H9 (cell line): ENCODE data around the gene SLC6A18. TPM values are rescaled to one million over a fixed set of nuclear protein-coding genes. Genes with fewer than 3 reads are reported as not detected.

Source experiments
- DNase-seq: peaks from one replicate; pipeline ENCODE4 v3.0.0-alpha.2; 2017
- H2AFZ ChIP-seq: one replicate; pipeline ENCODE4 v1.6.1; 2013; ENCODE audit warnings: mild to moderate bottlenecking, low read length, control low read depth, moderate library complexity
- H2AK5ac ChIP-seq: 2 replicates; pipeline ENCODE4 v1.6.1; 2013; ENCODE audit warnings: low read length, control low read depth, mixed read lengths; ENCODE audit not compliant: insufficient read length
- H2BK120ac ChIP-seq: one replicate; pipeline ENCODE4 v1.6.1; 2013; ENCODE audit warnings: low read depth, mild to moderate bottlenecking, low read length, control low read depth, inconsistent platforms; ENCODE audit not compliant: poor library complexity, severe bottlenecking
- H2BK12ac ChIP-seq: 2 replicates; pipeline ENCODE4 v1.6.1; 2013; ENCODE audit warnings: low read length, control low read depth, mixed read lengths, low read depth; ENCODE audit not compliant: insufficient read length
- H2BK15ac ChIP-seq: 2 replicates; pipeline ENCODE4 v1.6.1; 2013; ENCODE audit warnings: low read depth, low read length, control low read depth
- H2BK20ac ChIP-seq: one replicate; pipeline ENCODE4 v1.6.1; 2013; ENCODE audit warnings: low read depth, mild to moderate bottlenecking, low read length, control low read depth, inconsistent platforms; ENCODE audit not compliant: poor library complexity, severe bottlenecking
- H2BK5ac ChIP-seq: 2 replicates; pipeline ENCODE4 v1.6.1; 2013; ENCODE audit warnings: low read length, control low read depth, mixed read lengths; ENCODE audit not compliant: insufficient read length
- H3K14ac ChIP-seq: 2 replicates; pipeline ENCODE4 v1.6.1; 2013; ENCODE audit warnings: low read length, control low read depth; ENCODE audit not compliant: insufficient read depth
- H3K18ac ChIP-seq: 2 replicates; pipeline ENCODE4 v1.6.1; 2013; ENCODE audit warnings: low read depth, mild to moderate bottlenecking, mixed read lengths, low read length, control low read depth; ENCODE audit not compliant: insufficient read length
- H3K23ac ChIP-seq: 2 replicates; pipeline ENCODE4 v1.6.1; 2013; ENCODE audit warnings: low read length, control low read depth, mixed read lengths, low read depth; ENCODE audit not compliant: insufficient read length
- H3K23me2 ChIP-seq: 2 replicates; pipeline ENCODE4 v1.6.1; 2013; ENCODE audit warnings: low read depth, mild to moderate bottlenecking, mixed read lengths, low read length, control low read depth; ENCODE audit not compliant: insufficient read length, poor library complexity, severe bottlenecking
- H3K27ac ChIP-seq: 2 replicates; pipeline ENCODE4 v1.5.1; 2013; ENCODE audit warnings: low read length, control low read depth, mixed read lengths, low read depth; ENCODE audit not compliant: insufficient read length
- H3K27me3 ChIP-seq: 2 replicates; pipeline ENCODE4 v1.6.1; 2013; ENCODE audit warnings: low read length, control low read depth, inconsistent platforms; ENCODE audit not compliant: insufficient read depth
- H3K4ac ChIP-seq: 2 replicates; pipeline ENCODE4 v1.6.1; 2013; ENCODE audit warnings: low read depth, mild to moderate bottlenecking, control low read depth, inconsistent platforms, low read length, moderate library complexity
- H3K4me1 ChIP-seq: 2 replicates; pipeline ENCODE4 v1.6.1; 2013; ENCODE audit warnings: low read length, control low read depth, inconsistent platforms; ENCODE audit not compliant: insufficient read depth
- H3K4me2 ChIP-seq: 2 replicates; pipeline ENCODE4 v1.6.1; 2013; ENCODE audit warnings: low read length, control low read depth, mixed read lengths; ENCODE audit not compliant: insufficient read length, insufficient read depth
- H3K56ac ChIP-seq: 2 replicates; pipeline ENCODE4 v1.6.1; 2013; ENCODE audit warnings: low read depth, mild to moderate bottlenecking, mixed read lengths, low read length, control low read depth; ENCODE audit not compliant: insufficient read length
- H3K79me1 ChIP-seq: 2 replicates; pipeline ENCODE4 v1.6.1; 2013; ENCODE audit warnings: low read depth, mild to moderate bottlenecking, moderate library complexity, low read length, control low read depth, inconsistent platforms; ENCODE audit not compliant: insufficient read depth, poor library complexity, severe bottlenecking
- H3K79me2 ChIP-seq: 2 replicates; pipeline ENCODE4 v1.6.1; 2013; ENCODE audit warnings: low read length, control low read depth, inconsistent platforms; ENCODE audit not compliant: insufficient read depth
- H3K9ac ChIP-seq: 2 replicates; pipeline ENCODE4 v1.6.1; 2013; ENCODE audit warnings: low read length, control low read depth, mixed read lengths; ENCODE audit not compliant: insufficient read length; ENCODE audit errors: extremely low read depth
- H3K9me3 ChIP-seq: one replicate; pipeline ENCODE4 v1.6.1; 2013; ENCODE audit warnings: low read depth, low read length, inconsistent platforms; ENCODE audit not compliant: control insufficient read depth
- H3T11ph ChIP-seq: one replicate; pipeline ENCODE4 v1.6.1; 2013; ENCODE audit warnings: mild to moderate bottlenecking, low read length, control low read depth, inconsistent platforms
- H4K20me1 ChIP-seq: one replicate; pipeline ENCODE4 v1.6.1; 2013; ENCODE audit not compliant: control insufficient read depth, insufficient read length, insufficient read depth
- H4K5ac ChIP-seq: 2 replicates; pipeline ENCODE4 v1.6.1; 2013; ENCODE audit warnings: low read depth, mild to moderate bottlenecking, mixed read lengths, low read length, control low read depth; ENCODE audit not compliant: insufficient read length
- H4K8ac ChIP-seq: replicated peaks from 2 replicates; pipeline ENCODE4 v1.6.1; 2013; ENCODE audit warnings: low read length, control low read depth, mixed read lengths, low read depth; ENCODE audit not compliant: insufficient read length
- H4K91ac ChIP-seq: 2 replicates; pipeline ENCODE4 v1.6.1; 2013; ENCODE audit warnings: low read depth, mild to moderate bottlenecking, moderate library complexity, mixed read lengths, low read length, control low read depth; ENCODE audit not compliant: insufficient read length
- H3K27ac Mint-ChIP-seq, 3 experiments: 2 replicates in 2 of 3; 3 replicates in 1 of 3; pipeline ENCODE4 v1.8.0; 2020 to 2021; ENCODE audit warnings: mixed read lengths in 3 of 3, mild to moderate bottlenecking in 1 of 3, moderate library complexity in 1 of 3
- H3K27me3 Mint-ChIP-seq: 2 replicates; pipeline ENCODE4 v1.8.0; 2021; ENCODE audit warnings: low read depth, mild to moderate bottlenecking, moderate library complexity, mixed read lengths
- H3K36me3 Mint-ChIP-seq, 3 experiments: 2 replicates in 2 of 3; 3 replicates in 1 of 3; pipeline ENCODE4 v1.8.0; 2020 to 2021; ENCODE audit warnings: low read depth in 3 of 3, mixed read lengths in 3 of 3; ENCODE audit not compliant: insufficient read depth in 1 of 3
- H3K4me1 Mint-ChIP-seq, 2 experiments: 2 replicates each; pipeline ENCODE4 v1.8.0; 2020; ENCODE audit warnings: mixed read lengths in 2 of 2
- H3K4me3 Mint-ChIP-seq, 2 experiments: 2 replicates in 1 of 2; 3 replicates in 1 of 2; pipeline ENCODE4 v1.8.0; 2020 to 2021; ENCODE audit warnings: mild to moderate bottlenecking in 2 of 2, mixed read lengths in 2 of 2, moderate library complexity in 1 of 2
- H3K9me3 Mint-ChIP-seq, 2 experiments: 2 replicates in 1 of 2; 3 replicates in 1 of 2; pipeline ENCODE4 v1.8.0; 2020; ENCODE audit warnings: mild to moderate bottlenecking in 2 of 2, mixed read lengths in 2 of 2, moderate library complexity in 1 of 2
- CTCF ChIP-seq: fragments of 200-600 bp; sonication (generic); conservative IDR thresholded peaks from 3 replicates; pipeline ENCODE4 v1.8.0; 2021; ENCODE audit warnings: antibody characterized with exemption, mild to moderate bottlenecking
- WGBS: extraction: QIAGEN DNeasy Blood & Tissue Kit; methylation state at CpG from one replicate; pipeline ENCODE4 v1.1.7; 2013; ENCODE audit warnings: missing lambda C conversion rate, low lambda C conversion rate, mixed read lengths; ENCODE audit not compliant: insufficient read length; ENCODE audit errors: extremely low coverage; 5-methylcytosine and 5-hydroxymethylcytosine counted together
- total RNA-seq: library from RNA; stranded (reverse); gene quantifications from 2 replicates; pipeline ENCODE4 v1.2.1, GENCODE V29; 2021

Gene SLC6A18
- total RNA-seq, 1 experiment from 2014 or later = not detected

GRCh38 chr5:1176473-1177391 lies 48.4 kb upstream of the SLC6A18 start:
- Histone ChIP-seq H3T11ph (no peak overlapping the region), H4K8ac (no peak overlapping the region), H2AFZ (no peak overlapping the region), H3K23me2 (no peaks in the 10 kb centered on the region), H3K18ac (no peak overlapping the region), H3K27ac (no peak overlapping the region), H3K4me2 (no peak overlapping the region), H3K27me3 (no peaks in the 10 kb centered on the region), H3K23ac (no peak overlapping the region), H2BK120ac (no peak overlapping the region), H4K5ac (no peak overlapping the region), H2BK5ac (no peak overlapping the region), H3K56ac (no peak overlapping the region), H2BK12ac (no peak overlapping the region), H3K9ac (no peak overlapping the region), H4K91ac (no peak overlapping the region), H3K4ac (no peak overlapping the region), H3K4me1 (no peaks in the 10 kb centered on the region), H2BK20ac (no peak overlapping the region), H3K79me1 (no peaks in the 10 kb centered on the region), H3K9me3 (no peaks in the 10 kb centered on the region), H2BK15ac (no peak overlapping the region), H2AK5ac (no peak overlapping the region), H3K79me2 (no peaks in the 10 kb centered on the region), H3K14ac (no peak overlapping the region), H4K20me1 (no peaks in the 10 kb centered on the region)
- no CpG with 5 or more reads among the region's 42 CpGs for WGBS
- Mint-ChIP-seq H3K36me3 (no peaks in the 10 kb centered on the region), H3K27me3 (peaks cover 9% of the 10 kb centered on the region; the same call in 1 of the 2 replicates), H3K9me3 (no peaks in the 10 kb centered on the region), H3K27ac (peak overlapping the region in 1 of 3 experiments; percentile 17; a peak in 1 of 7 replicates), H3K4me1 (peaks cover 0 to 2% of the 10 kb centered on the region in 2 experiments; a peak in 1 of 4 replicates), H3K4me3 (no peak overlapping the region)
- TF ChIP-seq CTCF = peak; percentile 28; the same call in 2 of the 3 replicates
- peak; percentile 90 for DNase-seq
